Peyer's patch (tissue), 4 donors: ENCODE data around the gene SPRED2.

Experiments used
- POLR2A ChIP-seq, 2 donors: fragments of 450-650 bp; IDR thresholded peaks; one replicate each; pipeline ENCODE4 v1.5.1; 2017; ENCODE audit warnings: antibody characterized with exemption in 2 of 2, mild to moderate bottlenecking in 2 of 2, moderate library complexity in 2 of 2
- TF ChIP-seq, protein P1 (sequence below), 6 experiments: fragments of 450-650 bp in 4 of 6; fragments of 200-600 bp in 2 of 6; sonication (generic) in 1 of 6; IDR thresholded peaks; one replicate each; pipeline ENCODE4 v1.5.1; 2017 to 2019; ENCODE audit warnings: antibody characterized with exemption in 6 of 6, mild to moderate bottlenecking in 3 of 6, moderate library complexity in 1 of 6

DNA sequence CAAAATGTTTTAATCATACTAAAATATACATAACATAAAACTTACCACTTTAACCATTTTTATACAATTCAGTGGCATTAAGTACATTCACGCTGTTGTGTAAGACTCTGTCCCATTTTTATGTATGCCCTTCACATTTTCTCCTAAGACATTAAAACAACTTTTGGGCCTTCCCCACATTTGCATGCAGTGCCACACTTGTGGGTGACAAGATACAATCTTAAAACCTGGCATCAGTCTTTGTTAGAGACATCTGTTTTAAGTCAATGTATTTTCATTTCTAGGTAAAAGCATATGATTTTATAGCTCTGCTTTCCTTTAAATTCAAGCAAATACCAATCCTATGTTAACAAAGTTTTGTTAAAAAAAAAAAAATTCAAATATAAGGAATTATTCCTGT lies 17.3 kb downstream of the SPRED2 start:
- TF ChIP-seq, protein P1, sequence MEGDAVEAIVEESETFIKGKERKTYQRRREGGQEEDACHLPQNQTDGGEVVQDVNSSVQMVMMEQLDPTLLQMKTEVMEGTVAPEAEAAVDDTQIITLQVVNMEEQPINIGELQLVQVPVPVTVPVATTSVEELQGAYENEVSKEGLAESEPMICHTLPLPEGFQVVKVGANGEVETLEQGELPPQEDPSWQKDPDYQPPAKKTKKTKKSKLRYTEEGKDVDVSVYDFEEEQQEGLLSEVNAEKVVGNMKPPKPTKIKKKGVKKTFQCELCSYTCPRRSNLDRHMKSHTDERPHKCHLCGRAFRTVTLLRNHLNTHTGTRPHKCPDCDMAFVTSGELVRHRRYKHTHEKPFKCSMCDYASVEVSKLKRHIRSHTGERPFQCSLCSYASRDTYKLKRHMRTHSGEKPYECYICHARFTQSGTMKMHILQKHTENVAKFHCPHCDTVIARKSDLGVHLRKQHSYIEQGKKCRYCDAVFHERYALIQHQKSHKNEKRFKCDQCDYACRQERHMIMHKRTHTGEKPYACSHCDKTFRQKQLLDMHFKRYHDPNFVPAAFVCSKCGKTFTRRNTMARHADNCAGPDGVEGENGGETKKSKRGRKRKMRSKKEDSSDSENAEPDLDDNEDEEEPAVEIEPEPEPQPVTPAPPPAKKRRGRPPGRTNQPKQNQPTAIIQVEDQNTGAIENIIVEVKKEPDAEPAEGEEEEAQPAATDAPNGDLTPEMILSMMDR (IDR thresholded peaks at IDR 0.05), result no peak
- TF ChIP-seq POLR2A (IDR thresholded peaks at IDR 0.05), result no peak
